AG08396 (cell line): ENCODE results near the gene GJD3.
A peak's percentile ranks its signal among the peaks of the same experiment; 100 is the strongest.

ENCODE experiments used
- DNase-seq: peaks from one replicate; pipeline ENCODE4 v3.0.0; 2012; ENCODE audit warnings: low spot score, mixed read lengths

The GJD3 gene

DNA sequence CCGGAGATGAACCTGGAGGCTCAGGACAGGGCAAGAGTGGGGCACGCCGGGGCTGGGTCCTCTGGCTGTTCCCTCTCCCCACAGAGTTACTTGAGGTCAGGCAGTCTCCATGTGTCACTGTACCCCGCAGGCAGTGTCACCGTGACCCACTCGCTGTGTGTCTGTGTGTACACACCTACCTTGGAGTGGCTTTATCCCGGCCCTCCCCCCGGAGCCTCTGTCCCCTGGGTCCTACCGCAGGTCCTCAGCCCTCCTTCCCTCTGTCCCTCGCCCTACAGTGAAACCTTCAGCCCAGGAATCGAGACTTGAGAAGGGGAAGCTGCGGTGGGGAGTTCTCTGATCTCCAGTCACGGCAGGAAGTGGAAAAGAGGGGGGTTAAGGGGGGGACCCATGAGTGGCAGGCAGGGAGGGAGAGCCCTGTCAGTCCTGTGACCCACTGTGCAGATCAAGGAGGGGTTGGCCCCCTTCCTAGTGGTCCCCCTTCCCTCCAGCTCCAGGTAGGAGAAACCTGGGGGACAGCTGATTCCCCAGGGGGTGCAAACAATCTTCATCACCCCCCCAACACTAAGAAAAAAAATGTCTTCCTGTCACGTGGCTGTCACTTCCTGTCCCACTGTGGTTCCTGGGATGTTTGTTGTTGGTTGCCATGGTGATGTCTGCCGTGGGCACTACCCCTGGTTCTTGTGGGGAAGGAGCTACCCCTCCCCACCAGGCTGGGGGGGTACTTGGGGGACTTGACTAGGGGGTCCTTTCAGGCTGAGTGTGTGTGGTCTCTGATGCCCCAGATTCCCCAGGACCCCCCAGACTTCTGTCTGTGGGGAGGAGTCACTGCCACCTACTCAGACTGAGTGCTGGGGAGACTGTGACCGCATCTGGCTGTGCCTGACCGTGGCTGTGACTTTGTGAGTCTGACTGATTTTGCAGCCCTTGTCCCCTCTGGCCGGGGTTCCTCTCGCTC lies 41.9 kb downstream of the GJD3 start:
- DNase-seq = peak; percentile 89

GRCh38 chr17:40321961-40322357 lies 42.6 kb downstream of the GJD3 start:
- no peak for DNase-seq

GRCh38 chr17:40321524-40321929 lies 43.0 kb downstream of the GJD3 start:
- DNase-seq = no peak

DNA sequence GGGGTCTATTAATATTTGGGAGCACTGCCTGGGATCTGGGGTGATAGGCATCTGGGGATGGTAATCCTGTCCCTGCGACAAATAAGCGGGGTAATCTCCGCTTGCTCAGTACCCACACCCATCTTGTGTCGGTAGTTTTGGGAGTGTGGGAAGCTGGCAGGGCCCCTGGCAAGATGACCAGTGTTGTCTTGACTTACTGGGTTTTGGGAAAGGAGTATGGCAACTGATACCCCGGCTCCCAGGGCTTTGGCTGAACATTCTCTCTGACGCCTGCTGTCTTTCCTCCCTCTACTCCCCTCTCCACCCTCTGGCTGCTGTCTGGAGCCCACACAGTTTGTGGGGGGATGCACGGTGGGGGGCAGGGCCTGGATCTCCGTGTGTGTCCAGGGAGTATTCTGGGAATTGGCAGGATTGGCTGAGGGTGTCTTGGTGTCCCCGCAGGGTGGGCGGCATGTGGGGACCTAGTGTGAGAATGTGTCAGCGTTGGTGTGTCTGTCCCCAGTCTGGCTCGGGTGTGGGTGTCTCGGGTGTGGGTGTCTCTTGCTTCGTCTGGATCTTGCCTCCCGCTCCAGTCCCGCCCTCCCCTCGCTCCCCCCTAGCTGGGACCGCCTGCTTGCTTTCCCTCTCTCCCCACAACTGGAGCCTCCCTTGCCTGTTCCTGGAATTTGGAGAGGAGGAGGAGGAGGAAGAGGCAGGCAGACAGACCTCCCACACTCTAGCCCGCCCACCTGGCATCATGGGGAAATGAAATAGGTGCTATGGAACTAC lies 43.6 kb downstream of the GJD3 start:
- DNase-seq = no peak

GRCh38 chr17:40319651-40320540 lies 44.6 kb downstream of the GJD3 start:
- DNase-seq = no peak

- DNase-seq = no peak
These were observed 45.6 kb downstream of the GJD3 start for GRCh38 chr17:40318830-40319391.

DNA sequence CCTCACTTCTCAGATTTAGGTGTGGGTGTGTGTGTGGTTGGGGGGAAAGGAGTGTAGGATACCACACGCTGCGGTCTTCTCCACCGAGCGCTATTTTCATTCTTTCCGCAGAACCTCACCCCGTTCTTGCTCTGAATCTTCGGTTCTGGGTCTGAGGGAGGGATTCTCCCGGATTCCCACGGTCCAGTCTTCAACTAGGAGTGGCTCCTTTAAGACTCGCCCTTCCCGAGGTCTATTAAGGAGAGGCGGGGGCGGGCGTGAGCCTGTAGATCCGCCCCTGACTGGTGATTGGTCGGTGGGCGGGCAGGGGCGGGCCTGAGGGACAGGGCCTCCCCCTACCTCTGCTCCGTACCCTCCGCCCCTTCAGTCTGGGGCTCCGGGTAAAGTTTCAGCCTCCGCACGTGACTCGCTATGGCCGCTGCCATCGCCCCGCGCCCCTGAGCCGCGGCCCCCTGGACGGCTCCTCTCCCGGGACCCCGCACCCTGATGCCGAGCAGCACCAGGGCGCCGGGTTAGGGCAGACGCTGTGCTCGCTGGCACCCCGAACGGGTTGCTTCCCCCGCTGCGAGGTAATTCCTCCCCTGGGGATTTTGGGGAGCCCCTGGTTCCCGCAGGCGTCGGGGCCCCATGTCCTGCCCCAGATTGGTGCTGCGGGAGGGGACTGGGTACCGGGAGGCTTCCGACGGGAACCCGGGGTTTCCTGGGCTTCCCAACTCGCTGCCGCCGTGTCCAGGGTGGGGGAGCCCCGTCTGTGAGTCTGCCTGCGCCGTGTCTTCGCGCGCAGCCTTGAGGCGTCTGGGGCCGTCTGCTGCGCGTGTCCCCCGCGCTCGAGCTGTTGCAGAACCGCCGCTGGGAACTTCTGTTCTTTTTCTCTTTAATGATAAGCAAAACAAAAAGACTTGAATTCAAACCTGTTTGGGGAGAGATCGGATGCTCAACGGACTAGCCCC lies 46.4 kb downstream of the GJD3 start:
- peak; percentile 98 for DNase-seq

DNA sequence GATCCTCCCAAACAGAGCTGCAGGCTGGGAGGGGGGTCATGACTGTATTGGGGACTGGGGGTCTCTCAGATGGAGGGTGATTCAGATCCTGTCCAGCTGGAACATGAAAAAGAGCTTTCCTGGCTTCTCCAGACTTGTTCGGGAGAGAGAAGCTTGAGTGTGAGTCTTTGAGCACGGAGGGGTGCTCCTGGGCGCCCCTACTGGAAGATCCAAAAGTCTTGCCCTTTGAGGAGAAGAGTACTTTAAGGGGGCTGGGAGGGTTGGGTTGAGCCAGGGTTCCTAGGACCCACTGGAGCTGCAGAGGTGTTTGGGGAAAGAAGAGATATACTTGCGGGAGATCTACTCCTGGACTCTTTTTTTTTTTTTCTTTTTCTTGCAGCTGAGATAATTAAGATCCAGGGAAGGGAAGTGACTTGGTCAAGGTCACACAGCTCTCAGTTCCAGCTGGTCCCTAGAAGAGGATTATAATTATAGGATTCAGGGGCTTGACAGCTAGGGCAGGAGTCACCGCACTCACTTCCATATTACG lies 47.1 kb downstream of the GJD3 start:
- peak; percentile 72 for DNase-seq

DNA sequence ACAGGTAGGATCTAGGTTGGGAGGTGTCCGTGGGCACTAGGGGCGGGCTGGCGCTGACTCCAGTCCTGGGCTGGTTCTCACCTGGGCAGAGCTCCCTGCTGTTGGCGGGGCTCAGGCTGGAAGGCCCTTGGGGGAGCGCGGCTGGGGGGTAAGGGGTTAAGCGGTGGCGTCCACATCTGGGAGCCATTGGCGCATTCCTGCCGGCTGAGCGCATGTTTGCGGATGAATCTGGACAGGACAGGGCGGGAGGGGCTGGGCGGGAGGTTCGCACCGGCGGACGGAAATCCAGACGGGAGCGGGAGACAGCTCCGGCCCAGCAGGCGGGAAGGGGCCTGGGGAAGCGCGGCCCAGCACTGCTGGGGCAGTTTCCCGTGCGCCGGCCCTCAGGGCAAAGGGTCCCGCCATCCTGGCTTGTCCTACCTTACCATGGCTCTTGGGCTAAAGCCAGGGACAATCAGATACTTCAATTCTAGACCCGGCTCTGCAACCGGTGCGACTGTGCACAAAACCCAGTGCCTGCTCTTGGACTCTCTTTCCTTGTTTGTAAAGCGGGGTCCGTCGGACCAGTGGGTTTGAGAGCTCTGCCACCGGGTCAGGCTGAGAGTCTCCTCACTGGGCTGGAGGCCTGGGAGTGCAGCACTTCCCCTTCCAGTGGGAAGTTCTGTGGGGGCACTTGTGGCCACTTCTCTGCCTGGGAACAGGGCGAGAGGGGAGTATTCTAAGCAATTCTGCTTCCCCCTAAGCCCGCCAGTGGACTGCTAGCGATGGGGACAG lies 47.8 kb downstream of the GJD3 start:
- DNase-seq = peak; percentile 82

- peak; percentile 2 for DNase-seq
These were observed 48.6 kb downstream of the GJD3 start for GRCh38 chr17:40315678-40316570.

GRCh38 chr17:40315206-40315605 lies 49.3 kb downstream of the GJD3 start:
- DNase-seq = no peak

DNA sequence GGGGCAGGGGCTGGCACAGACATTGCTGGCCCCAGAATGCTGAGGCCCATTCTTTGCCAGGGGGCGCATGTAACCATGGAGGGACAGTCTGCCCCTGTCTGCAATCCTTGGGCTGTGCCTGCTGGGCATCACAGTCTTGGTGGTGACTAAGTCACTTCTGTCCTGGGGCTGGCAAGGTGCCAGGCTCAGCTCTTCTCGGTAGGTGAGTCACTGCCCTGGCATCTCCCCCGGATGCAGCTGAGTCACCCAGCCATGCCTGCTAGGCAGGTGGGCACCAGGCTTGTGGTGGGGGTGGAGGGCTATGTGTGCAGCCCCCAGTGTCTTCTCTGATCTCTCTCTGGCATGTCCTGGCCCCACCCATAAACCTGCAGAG lies 50.0 kb downstream of the GJD3 start:
- peak; percentile 82 for DNase-seq

GRCh38 chr17:40313668-40314583 lies 50.6 kb downstream of the GJD3 start:
- peak; percentile 3 for DNase-seq
